Stimulated activated CD8-positive, alpha-beta memory T cell treated with anti-CD3 and anti-CD28 coated beads, Interleukin-4, amount 100 ng/mL, for 24 hours (primary cell): ENCODE results near the gene MADCAM1.

Source experiments
- DNase-seq: peaks from one replicate; pipeline ENCODE4 v3.0.0-alpha.2; 2020; ENCODE audit warnings: low read depth

MADCAM1 gene

GRCh38 chr19:532561-533363, 36.5 kb downstream of the MADCAM1 start:
- no peak for DNase-seq

DNA sequence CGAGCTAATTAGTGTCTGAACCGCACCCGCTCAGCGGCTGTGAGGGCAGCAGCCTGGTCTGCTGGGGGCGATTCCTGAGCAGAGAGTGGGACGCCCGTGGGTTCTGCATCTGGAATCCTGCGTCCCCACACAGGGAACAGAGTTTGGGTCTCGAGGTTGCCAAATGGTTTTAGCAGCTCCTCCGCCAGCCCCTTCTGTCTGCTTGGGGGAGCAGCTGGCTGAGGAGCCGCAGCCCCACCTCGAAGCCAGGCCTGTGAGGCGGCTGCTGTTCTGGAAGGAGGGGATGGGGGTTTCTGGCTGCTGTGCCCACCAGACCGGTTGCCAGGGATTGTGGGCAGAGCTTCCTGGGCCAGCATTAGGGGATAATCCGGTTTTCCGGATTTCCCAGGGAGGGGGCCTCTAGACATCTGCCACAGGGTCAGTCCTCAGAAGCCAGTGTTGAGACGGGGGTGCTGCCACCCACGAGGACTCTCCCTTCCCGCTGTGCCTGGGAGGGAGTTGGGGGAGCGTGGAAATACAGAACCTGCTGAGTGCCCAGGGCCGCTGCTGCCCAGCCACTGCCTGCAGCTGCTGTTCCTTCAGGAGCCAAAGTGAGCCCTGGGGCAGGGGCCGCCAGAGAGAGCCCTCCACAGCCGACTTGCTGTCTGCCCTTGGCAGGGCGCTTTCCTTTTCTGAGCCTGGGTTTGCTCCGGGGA, 37.2 kb downstream of the MADCAM1 start:
- DNase-seq, result no peak

DNA sequence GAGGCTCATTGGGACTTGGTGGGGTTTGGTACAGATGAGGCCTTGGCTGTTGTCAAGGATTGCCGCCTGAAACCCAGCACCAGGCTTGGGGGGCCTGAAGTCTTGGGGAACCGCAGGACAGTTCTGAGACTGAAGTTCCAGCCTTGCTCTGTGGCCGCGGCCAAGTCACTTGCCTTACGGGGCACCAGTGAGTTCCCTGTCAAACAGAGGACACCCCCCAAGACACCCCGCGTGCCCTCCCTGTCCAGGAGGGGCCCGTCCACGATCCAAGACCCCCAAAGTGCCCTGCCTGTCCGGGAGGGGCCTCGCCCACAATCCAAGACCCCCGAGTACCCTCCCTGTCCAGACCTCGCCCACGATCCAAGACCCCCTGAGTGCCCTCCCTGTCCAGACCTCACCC, 37.8 kb downstream of the MADCAM1 start:
- DNase-seq, result no peak

DNA sequence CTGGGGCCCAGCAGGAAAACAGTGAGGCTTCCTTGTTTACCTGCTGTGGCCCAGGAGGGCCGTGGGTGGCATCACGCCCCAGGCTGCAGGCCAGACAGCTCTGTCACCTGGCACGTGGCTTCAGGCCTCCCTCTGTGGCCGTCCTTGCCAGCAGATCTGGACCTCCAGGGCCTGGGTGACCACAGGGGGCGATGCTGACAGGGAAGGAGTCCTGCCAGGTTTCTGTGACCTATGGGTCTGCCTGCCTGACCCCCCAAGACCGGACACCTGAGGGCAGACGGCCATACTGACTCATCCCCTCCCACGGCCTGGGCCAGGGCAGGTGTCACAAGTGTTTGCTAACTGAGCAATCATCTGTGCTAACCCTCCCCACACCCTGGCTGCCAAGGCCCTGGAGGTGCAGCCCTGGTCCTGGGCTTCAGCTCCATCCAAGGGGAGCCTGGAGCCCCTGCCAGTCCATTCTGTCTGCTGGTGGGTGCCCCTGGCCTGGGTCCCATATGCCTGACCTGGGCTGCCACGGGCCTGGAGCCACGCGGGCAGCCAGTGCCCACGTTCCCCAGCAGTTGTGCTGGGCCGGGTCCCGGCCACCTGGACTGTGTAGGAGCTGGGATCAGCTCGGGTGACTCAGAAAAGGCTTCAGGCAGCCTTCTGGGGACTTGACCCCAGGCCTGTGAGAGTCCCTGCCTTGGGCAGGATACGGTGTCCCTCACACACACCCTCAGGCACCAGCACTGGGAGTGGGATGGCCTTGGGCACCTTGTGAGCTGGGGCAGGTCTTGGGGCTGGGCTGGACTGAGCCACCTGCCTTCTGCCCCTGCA, 38.9 kb downstream of the MADCAM1 start:
- DNase-seq, result no peak

DNA sequence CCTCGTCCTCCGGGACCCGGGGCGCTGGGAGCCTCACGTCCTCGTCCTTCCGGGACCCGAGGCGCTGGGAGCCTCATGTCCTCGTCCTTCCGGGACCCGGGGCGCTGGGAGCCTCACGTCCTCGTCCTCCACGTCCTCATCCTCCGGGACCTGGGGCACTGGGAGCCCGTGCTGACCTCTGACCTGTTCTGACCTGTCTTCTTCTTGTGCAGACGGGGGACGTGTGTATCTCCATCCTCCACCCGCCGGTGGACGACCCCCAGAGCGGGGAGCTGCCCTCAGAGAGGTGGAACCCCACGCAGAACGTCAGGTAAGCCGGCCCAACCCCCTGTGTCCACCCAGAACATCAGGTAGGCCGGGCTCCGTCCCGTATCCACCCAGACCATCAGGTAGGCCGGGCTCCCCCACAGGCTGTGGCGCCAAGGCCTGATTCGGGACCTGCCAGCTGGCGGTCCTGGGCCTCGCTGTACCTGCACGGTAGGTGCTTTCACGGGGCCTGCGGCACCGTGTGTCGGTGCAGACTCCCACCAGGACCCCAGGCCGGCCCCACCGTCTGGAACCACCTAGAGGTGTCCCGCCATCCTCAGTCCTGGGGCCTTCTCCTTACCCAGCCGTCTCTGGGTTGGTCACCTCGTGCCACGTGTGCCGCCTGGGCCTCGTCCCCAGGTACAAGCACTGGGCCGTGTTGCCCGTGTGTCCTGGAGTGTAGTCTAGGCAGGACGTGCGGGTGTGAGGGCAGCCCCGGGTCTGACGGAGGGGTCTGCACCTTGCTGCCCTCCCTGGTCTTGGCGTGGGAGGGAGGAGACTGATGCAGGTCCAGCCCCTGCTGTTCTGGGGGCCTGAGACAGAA, 40.0 kb downstream of the MADCAM1 start:
- no peak for DNase-seq

GRCh38 chr19:536881-537404, 40.7 kb downstream of the MADCAM1 start:
- DNase-seq, result no peak

DNA sequence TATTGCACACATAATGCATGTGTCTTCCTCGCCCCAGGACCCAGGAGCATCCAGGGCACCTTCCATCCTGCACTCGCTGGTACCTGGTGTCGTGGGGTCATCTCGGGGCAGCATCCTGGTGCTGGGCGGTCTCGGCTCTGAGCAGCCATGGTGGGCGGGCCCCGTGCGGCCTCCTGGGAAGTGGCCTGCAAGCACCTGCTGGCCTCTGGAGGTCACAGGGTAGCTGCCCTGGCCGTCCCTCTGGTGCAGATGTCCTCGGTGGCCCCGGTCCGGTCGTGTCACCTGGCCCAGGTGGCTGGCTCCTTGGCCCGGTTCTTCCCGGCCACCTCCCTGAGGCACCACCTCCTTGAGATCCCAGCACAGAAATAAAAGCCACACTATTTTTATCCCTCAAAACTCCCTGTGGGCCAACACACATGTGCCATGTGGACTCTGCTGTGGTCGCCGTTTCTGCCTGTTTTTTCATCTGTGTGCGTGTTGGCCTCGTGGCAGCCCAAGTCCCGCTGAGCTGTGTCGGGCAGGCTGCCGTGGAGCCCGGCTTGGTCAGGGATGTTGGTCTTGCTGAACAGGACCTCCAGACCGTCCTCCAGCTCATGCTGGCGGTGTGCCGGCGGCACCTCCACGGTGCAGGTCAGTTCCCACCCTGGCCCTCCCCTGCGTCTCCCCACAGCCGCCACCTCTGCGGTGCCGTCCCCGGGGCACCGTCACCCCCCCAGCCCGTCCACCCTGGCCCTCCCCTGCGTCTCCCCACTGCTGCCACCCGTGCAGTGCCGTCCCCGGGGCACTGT, 42.5 kb downstream of the MADCAM1 start:
- DNase-seq, result no peak

- no peak for DNase-seq
Measured at GRCh38 chr19:539429-540030, 43.2 kb downstream of the MADCAM1 start.

DNA sequence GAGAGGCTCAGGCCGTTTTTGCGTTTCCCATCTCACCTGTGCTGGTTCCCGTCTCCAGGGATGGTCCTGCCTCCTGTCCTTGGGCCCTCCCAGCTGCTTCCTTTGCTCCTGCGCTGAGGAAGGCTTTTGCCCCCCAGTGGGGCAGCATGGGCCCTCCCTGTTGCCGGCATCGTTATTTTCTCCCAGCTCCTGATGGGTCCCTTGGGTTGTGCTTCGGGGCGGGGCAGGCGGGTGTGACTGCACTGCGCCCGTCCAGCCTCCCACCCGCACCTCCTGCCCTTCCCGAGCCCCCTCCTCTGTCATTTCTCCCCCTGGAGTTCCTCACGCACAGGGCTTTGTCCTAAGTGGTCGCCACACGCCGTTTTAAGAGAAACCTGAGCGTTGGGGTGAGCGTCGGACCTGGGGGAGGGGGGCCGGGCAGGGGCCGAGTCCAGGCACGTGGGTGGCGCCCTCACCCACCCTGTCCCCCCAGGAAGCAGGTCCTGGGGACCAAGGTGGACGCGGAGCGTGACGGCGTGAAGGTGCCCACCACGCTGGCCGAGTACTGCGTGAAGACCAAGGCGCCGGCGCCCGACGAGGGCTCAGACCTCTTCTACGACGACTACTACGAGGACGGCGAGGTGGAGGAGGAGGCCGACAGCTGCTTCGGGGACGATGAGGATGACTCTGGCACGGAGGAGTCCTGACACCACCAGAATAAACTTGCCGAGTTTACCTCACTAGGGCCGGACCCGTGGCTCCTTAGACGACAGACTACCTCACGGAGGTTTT, 44.8 kb downstream of the MADCAM1 start:
- DNase-seq, result no peak

GRCh38 chr19:541699-542098, 45.4 kb downstream of the MADCAM1 start:
- DNase-seq, result no peak

DNA sequence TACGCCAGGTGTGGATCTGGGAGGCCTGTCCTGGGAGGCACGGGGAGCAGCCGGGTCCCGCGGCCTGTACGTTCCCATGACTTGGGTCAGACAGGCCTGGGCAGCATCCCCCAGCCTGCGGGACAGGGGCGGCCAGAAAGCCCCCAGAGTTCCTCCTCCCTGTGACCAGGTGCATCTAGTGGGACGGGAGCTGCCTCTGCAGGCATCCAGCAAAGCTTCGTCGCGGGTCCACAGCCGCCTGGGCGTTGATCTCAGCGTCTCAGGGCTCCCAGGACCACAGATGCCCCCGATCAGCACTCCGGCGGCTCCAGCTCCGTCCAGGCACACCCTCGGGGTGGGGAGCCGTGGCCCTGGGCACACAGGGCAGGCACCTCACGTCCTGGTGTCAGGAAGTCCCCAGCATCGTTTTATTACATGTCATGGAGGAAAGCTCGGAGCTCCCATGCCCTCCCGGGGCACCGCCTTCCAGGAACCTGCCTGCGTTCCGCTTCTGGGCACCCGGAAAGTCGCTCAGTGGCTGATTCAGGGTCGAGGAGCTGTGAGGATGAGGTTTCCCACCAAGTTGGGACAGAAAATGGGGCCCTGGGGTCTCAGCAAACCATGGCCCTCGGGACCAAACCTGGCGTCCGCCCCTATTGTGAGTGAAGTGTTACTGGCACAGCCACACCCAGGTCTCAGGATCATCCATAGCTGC, 46.0 kb downstream of the MADCAM1 start:
- DNase-seq, result no peak

GRCh38 chr19:543910-544608, 47.8 kb downstream of the MADCAM1 start, which contains the start of gene GZMM:
Gene GZMM, plus strand, starts transcription at chr19:544053. Its CDS starts 19 bp downstream, at chr19:544072.
- DNase-seq, result peak; percentile 69

DNA sequence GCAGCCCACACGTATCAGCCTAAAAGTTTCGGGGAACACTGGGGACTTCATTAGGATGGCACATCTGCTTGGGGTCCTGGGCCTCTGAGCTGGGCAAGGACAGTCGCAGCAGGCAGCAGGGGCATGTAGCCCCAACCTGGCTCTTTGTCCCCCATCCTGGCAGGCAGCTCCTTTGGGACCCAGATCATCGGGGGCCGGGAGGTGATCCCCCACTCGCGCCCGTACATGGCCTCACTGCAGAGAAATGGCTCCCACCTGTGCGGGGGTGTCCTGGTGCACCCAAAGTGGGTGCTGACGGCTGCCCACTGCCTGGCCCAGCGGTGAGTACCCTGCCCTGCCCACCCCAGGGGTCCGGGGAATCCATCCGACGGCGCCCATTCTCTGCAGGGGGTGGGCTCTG, 50.8 kb downstream of the MADCAM1 start:
- no peak for DNase-seq

- DNase-seq, result no peak
Measured at GRCh38 chr19:547836-548720, 51.8 kb downstream of the MADCAM1 start.

GRCh38 chr19:548886-549830, 52.9 kb downstream of the MADCAM1 start:
- DNase-seq, result no peak

GRCh38 chr19:554817-555216, 58.5 kb downstream of the MADCAM1 start:
- DNase-seq, result no peak
